Measurements from ENCODE around the gene STX1B.

DNA sequence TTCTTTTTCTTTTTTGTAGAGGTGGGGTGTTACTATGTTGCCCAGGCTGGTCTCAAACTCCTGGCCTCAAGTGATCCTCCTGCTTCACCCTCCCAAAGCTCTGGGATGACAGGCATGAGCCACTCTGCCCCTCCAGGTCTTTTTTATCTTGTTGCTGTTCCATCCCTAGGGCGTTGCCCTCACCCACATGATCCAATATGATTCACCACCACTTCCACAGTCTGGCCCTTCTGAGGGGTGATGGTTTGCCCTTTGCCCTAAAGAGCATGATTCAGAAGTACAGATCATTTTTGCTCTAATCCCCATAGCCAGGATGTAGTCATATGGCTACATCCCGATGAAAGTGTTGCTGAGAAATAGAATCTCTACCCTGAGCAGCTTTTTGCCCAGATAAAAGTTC is 41.7 kb upstream of the STX1B start:
- TF ChIP-seq, protein P1, sequence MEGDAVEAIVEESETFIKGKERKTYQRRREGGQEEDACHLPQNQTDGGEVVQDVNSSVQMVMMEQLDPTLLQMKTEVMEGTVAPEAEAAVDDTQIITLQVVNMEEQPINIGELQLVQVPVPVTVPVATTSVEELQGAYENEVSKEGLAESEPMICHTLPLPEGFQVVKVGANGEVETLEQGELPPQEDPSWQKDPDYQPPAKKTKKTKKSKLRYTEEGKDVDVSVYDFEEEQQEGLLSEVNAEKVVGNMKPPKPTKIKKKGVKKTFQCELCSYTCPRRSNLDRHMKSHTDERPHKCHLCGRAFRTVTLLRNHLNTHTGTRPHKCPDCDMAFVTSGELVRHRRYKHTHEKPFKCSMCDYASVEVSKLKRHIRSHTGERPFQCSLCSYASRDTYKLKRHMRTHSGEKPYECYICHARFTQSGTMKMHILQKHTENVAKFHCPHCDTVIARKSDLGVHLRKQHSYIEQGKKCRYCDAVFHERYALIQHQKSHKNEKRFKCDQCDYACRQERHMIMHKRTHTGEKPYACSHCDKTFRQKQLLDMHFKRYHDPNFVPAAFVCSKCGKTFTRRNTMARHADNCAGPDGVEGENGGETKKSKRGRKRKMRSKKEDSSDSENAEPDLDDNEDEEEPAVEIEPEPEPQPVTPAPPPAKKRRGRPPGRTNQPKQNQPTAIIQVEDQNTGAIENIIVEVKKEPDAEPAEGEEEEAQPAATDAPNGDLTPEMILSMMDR (IDR thresholded peaks at IDR 0.05): no peak
- TF ChIP-seq POLR2A (IDR thresholded peaks at IDR 0.05): no peak
